ENCODE data around the gene ZNF568. TPM values are rescaled to one million over a fixed set of nuclear protein-coding genes. Genes with fewer than 3 reads are reported as not detected.

ZNF568 gene
- polyA plus RNA-seq, 4 donors, result 1.8 to 10.6 (median 2.8) TPM

- Histone ChIP-seq H3K27ac (ENCODE audit: low read depth in 1 of 3, low read length in 2 of 3) (no peak overlapping the region), H3K4me3 (ENCODE audit: low read depth in 1 of 3, low read length in 3 of 3) (no peak overlapping the region), H3K9me3 (ENCODE audit: control insufficient read depth in 2 of 2, insufficient read depth in 1 of 2, low read depth in 1 of 2, low read length in 1 of 2) (peaks cover 0 to 7% of the 10 kb centered on the region in 2 donors), H3K4me1 (ENCODE audit: control insufficient read depth in 3 of 3, insufficient read depth in 2 of 3, low read depth in 1 of 3, low read length in 2 of 3) (no peaks in the 10 kb centered on the region), H3K36me3 (ENCODE audit: control insufficient read depth in 3 of 3, insufficient read depth in 2 of 3, low read depth in 1 of 3, low read length in 3 of 3) (peaks cover 0 to 5% (median 3%) of the 10 kb centered on the region in 3 donors), H3K27me3 (ENCODE audit: control insufficient read depth in 3 of 3, insufficient read depth in 3 of 3, low read length in 3 of 3) (no peaks in the 10 kb centered on the region)
- DNase-seq (no peak), FAIRE-seq (no peak)
- 95 to 99% (median 97%) methylated on average over 2 of the region's 2 CpGs for WGBS, 3 donors
These were observed 15.6 kb downstream of the ZNF568 start for GRCh38 chr19:36931684-36932083.

DNA sequence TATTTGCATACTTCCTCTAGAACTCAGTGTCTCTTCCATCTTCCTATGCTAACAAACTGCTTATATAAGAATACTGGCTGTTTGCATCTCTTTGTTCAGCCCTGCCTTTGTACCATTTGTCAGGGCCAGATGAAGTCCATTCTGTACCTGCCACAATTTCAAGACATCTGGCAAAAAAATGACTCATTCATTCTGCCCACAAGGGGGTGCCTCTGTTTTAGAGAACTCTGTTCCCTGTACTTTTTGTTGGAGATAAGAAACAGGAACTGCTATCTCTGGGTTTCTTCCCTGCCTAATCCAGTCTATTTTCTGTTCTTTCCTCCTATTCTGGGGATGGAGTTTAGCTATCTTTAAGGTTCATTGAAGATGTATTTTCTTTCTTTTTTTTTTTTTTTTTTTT lies 23.0 kb downstream of the ZNF568 start:
- Histone ChIP-seq H3K4me3 (ENCODE audit: low read depth in 1 of 3, low read length in 3 of 3) (no peak overlapping the region), H3K27me3 (ENCODE audit: control insufficient read depth in 3 of 3, insufficient read depth in 3 of 3, low read length in 3 of 3) (no peaks in the 10 kb centered on the region), H3K4me1 (ENCODE audit: control insufficient read depth in 3 of 3, insufficient read depth in 2 of 3, low read depth in 1 of 3, low read length in 2 of 3) (no peaks in the 10 kb centered on the region), H3K9me3 (ENCODE audit: control insufficient read depth in 2 of 2, insufficient read depth in 1 of 2, low read depth in 1 of 2, low read length in 1 of 2) (peaks cover 0 to 6% of the 10 kb centered on the region in 2 donors), H3K27ac (ENCODE audit: low read depth in 1 of 3, low read length in 2 of 3) (no peak overlapping the region), H3K36me3 (ENCODE audit: control insufficient read depth in 3 of 3, insufficient read depth in 2 of 3, low read depth in 1 of 3, low read length in 3 of 3) (peaks cover 7 to 12% (median 7%) of the 10 kb centered on the region in 3 donors)
- FAIRE-seq (no peak), DNase-seq (no peak)

DNA sequence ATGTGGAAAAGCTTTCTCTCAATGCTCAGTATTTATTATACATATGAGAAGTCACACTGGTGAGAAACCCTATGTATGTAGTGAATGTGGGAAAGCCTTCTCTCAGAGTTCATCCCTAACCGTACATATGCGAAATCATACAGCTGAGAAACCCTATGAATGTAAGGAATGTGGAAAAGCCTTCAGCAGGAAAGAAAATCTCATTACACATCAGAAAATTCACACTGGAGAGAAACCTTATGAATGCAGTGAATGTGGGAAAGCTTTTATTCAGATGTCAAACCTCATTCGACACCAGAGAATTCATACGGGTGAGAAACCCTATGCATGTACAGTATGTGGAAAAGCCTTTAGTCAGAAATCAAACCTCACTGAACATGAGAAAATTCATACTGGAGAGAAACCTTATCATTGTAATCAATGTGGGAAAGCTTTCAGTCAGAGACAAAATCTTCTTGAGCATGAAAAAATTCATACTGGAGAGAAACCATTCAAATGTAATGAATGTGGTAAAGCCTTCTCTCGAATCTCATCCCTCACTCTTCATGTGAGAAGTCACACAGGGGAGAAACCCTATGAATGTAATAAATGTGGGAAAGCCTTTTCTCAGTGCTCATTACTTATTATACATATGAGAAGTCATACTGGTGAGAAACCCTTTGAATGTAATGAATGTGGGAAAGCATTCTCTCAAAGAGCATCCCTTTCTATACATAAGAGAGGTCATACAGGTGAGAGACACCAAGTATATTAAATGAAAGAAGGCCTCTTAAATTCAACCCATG lies 34.4 kb downstream of the ZNF568 start:
- peaks cover 0 to 18% of the 10 kb centered on the region in 2 donors for H3K9me3 ChIP-seq (ENCODE audit: control insufficient read depth in 2 of 2, insufficient read depth in 1 of 2, low read depth in 1 of 2, low read length in 1 of 2)
- no peaks in the 10 kb centered on the region for H3K27me3 ChIP-seq (ENCODE audit: control insufficient read depth in 3 of 3, insufficient read depth in 3 of 3, low read length in 3 of 3)
- no peak overlapping the region for H3K4me3 ChIP-seq (ENCODE audit: low read depth in 1 of 3, low read length in 3 of 3)
- H3K36me3 ChIP-seq (ENCODE audit: control insufficient read depth in 3 of 3, insufficient read depth in 2 of 3, low read depth in 1 of 3, low read length in 3 of 3), result peaks cover 0 to 9% (median 5%) of the 10 kb centered on the region in 3 donors
- WGBS, 3 donors, result 95 to 99% (median 96%) methylated on average over 5 of the region's 5 CpGs
- FAIRE-seq, result no peak
- H3K27ac ChIP-seq (ENCODE audit: low read depth in 1 of 3, low read length in 2 of 3), result no peak overlapping the region
- H3K4me1 ChIP-seq (ENCODE audit: control insufficient read depth in 3 of 3, insufficient read depth in 2 of 3, low read depth in 1 of 3, low read length in 2 of 3), result no peaks in the 10 kb centered on the region
- DNase-seq, result no peak

DNA sequence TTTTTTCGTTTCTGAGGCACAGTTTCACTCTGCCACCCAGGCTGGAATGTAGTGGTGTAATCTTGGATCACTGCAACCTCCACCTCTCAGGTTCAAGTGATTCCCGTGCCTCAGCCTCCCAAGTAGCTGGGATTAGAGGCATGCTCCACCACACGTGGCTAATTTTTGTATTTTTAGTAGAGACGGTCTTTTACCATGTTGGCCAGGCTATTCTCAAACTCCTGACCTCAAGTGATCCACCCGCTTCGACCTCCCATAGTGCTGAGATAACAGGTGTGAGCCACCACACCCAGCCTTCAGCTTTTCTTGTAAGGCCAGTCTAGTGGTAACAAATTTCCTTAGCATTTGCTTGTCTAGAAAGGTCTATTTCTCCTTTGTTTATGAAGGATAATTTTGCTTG lies 46.2 kb downstream of the ZNF568 start:
- H3K27ac ChIP-seq (ENCODE audit: low read depth in 1 of 3, low read length in 2 of 3), result no peak overlapping the region

GRCh38 chr19:36963280-36963679 lies 47.1 kb downstream of the ZNF568 start:
- Histone ChIP-seq H3K4me1 (ENCODE audit: control insufficient read depth in 3 of 3, insufficient read depth in 2 of 3, low read depth in 1 of 3, low read length in 2 of 3) (no peaks in the 10 kb centered on the region), H3K27ac (ENCODE audit: low read depth in 1 of 3, low read length in 2 of 3) (no peak overlapping the region), H3K36me3 (ENCODE audit: control insufficient read depth in 3 of 3, insufficient read depth in 2 of 3, low read depth in 1 of 3, low read length in 3 of 3) (no peaks in the 10 kb centered on the region), H3K4me3 (ENCODE audit: low read depth in 1 of 3, low read length in 3 of 3) (no peak overlapping the region), H3K27me3 (ENCODE audit: control insufficient read depth in 3 of 3, insufficient read depth in 3 of 3, low read length in 3 of 3) (no peaks in the 10 kb centered on the region), H3K9me3 (ENCODE audit: control insufficient read depth in 2 of 2, insufficient read depth in 1 of 2, low read depth in 1 of 2, low read length in 1 of 2) (peaks cover 0 to 11% of the 10 kb centered on the region in 2 donors)
- FAIRE-seq (no peak), DNase-seq (no peak)
- WGBS, 3 donors, result 54 to 80% (median 74%) methylated on average over 2 of the region's 2 CpGs

More for the DNA sequence above, 46.2 kb downstream of the ZNF568 start:
- Histone ChIP-seq H3K4me3 (ENCODE audit: low read depth in 1 of 3, low read length in 3 of 3) (no peak overlapping the region), H3K4me1 (ENCODE audit: control insufficient read depth in 3 of 3, insufficient read depth in 2 of 3, low read depth in 1 of 3, low read length in 2 of 3) (no peaks in the 10 kb centered on the region), H3K27me3 (ENCODE audit: control insufficient read depth in 3 of 3, insufficient read depth in 3 of 3, low read length in 3 of 3) (no peaks in the 10 kb centered on the region), H3K9me3 (ENCODE audit: control insufficient read depth in 2 of 2, insufficient read depth in 1 of 2, low read depth in 1 of 2, low read length in 1 of 2) (peaks cover 0 to 11% of the 10 kb centered on the region in 2 donors), H3K36me3 (ENCODE audit: control insufficient read depth in 3 of 3, insufficient read depth in 2 of 3, low read depth in 1 of 3, low read length in 3 of 3) (no peaks in the 10 kb centered on the region)
- FAIRE-seq (no peak), DNase-seq (no peak)
- whole genome bisulfite sequencing, 3 donors, result 84 to 90% (median 85%) methylated on average over 6 of the region's 6 CpGs

- no peak for FAIRE-seq
- Histone ChIP-seq H3K4me3 (ENCODE audit: low read depth in 1 of 3, low read length in 3 of 3) (peak overlapping the region; percentile 51 to 73 (median 58)), H3K36me3 (ENCODE audit: control insufficient read depth in 3 of 3, insufficient read depth in 2 of 3, low read depth in 1 of 3, low read length in 3 of 3) (peaks cover 0 to 2% (median 0%) of the 10 kb centered on the region in 3 donors), H3K4me1 (ENCODE audit: control insufficient read depth in 3 of 3, insufficient read depth in 2 of 3, low read depth in 1 of 3, low read length in 2 of 3) (peaks cover 0 to 3% (median 3%) of the 10 kb centered on the region in 3 donors), H3K9me3 (ENCODE audit: control insufficient read depth in 2 of 2, insufficient read depth in 1 of 2, low read depth in 1 of 2, low read length in 1 of 2) (peaks cover 0 to 3% of the 10 kb centered on the region in 2 donors), H3K27ac (ENCODE audit: low read depth in 1 of 3, low read length in 2 of 3) (peak overlapping the region; percentile 27 to 83 (median 83)), H3K27me3 (ENCODE audit: control insufficient read depth in 3 of 3, insufficient read depth in 3 of 3, low read length in 3 of 3) (no peaks in the 10 kb centered on the region)
- no peak for DNase-seq
- 29 to 57% (median 41%) methylated on average over 25 of the region's 25 CpGs for WGBS, 3 donors
These were observed 56.4 kb downstream of the ZNF568 start for GRCh38 chr19:36972571-36972970.

DNA sequence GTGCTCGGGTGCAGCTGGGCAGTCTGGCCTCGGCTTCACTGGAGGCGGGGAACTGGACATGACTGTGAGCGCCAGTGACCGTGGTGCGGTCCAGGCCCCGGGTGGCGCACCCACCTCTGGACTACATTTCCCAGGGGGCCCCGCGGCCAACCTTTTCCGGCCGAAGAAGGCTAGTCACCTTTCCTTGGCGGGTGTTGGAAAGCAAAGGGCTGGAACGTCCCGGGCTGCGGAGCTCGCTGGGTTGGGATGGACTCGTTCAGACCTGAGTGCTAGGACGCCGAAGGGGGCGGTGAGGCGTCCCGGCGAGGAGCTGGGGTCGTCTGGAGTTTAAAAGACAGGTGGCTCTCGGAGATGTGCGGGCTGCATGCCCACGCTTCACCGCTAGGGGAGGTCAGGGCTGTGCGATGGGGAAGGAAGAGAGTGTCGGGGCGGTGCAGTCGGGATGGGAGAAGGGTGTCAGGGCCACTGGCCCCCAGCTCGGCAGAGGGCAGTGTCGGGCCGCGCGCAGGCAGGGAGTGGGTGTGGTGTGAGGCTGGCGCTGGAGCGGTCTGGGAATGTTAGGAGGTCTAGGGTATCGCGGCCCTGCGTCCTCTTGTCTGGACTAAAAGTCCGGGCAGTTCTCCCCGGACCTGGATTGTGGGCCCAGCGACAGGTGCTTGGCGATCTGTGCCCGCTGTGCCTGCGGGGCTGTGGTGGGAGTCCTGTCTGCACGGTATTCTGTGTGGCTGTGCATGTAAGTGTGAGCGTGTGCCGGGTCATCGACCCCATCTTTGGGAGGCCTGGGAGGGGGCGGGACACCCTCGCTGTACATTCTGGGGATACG lies 57.1 kb downstream of the ZNF568 start:
- no peaks in the 10 kb centered on the region for H3K27me3 ChIP-seq (ENCODE audit: control insufficient read depth in 3 of 3, insufficient read depth in 3 of 3, low read length in 3 of 3)
- peak; percentile 74 to 96 for DNase-seq
- no peak for FAIRE-seq
- peaks cover 0 to 3% (median 3%) of the 10 kb centered on the region in 3 donors for H3K4me1 ChIP-seq (ENCODE audit: control insufficient read depth in 3 of 3, insufficient read depth in 2 of 3, low read depth in 1 of 3, low read length in 2 of 3)
- peaks cover 0 to 3% of the 10 kb centered on the region in 2 donors for H3K9me3 ChIP-seq (ENCODE audit: control insufficient read depth in 2 of 2, insufficient read depth in 1 of 2, low read depth in 1 of 2, low read length in 1 of 2)
- peaks cover 0 to 4% (median 1%) of the 10 kb centered on the region in 3 donors for H3K36me3 ChIP-seq (ENCODE audit: control insufficient read depth in 3 of 3, insufficient read depth in 2 of 3, low read depth in 1 of 3, low read length in 3 of 3)
- H3K4me3 ChIP-seq (ENCODE audit: low read depth in 1 of 3, low read length in 3 of 3), result peak overlapping the region; percentile 51 to 73 (median 58)
- WGBS, 3 donors, result 1 to 5% (median 3%) methylated on average over 50 to 56 of the region's 56 CpGs
- H3K27ac ChIP-seq (ENCODE audit: low read depth in 1 of 3, low read length in 2 of 3), result peak overlapping the region; percentile 27 to 83 (median 83)

- DNase-seq (no peak), FAIRE-seq (no peak)
- peak overlapping the region in 2 of 3 donors; percentile 83 for H3K27ac ChIP-seq (ENCODE audit: low read depth in 1 of 3, low read length in 2 of 3)
- H3K27me3 ChIP-seq (ENCODE audit: control insufficient read depth in 3 of 3, insufficient read depth in 3 of 3, low read length in 3 of 3), result no peaks in the 10 kb centered on the region
- H3K9me3 ChIP-seq (ENCODE audit: control insufficient read depth in 2 of 2, insufficient read depth in 1 of 2, low read depth in 1 of 2, low read length in 1 of 2), result peaks cover 0 to 3% of the 10 kb centered on the region in 2 donors
- WGBS, 3 donors, result 42 to 59% (median 43%) methylated on average over 6 of the region's 6 CpGs
- H3K36me3 ChIP-seq (ENCODE audit: control insufficient read depth in 3 of 3, insufficient read depth in 2 of 3, low read depth in 1 of 3, low read length in 3 of 3), result peaks cover 0 to 4% (median 2%) of the 10 kb centered on the region in 3 donors
- peaks cover 0 to 3% (median 3%) of the 10 kb centered on the region in 3 donors for H3K4me1 ChIP-seq (ENCODE audit: control insufficient read depth in 3 of 3, insufficient read depth in 2 of 3, low read depth in 1 of 3, low read length in 2 of 3)
- H3K4me3 ChIP-seq (ENCODE audit: low read depth in 1 of 3, low read length in 3 of 3), result peak overlapping the region; percentile 51 to 73 (median 58)
These were observed 57.7 kb downstream of the ZNF568 start for GRCh38 chr19:36973844-36974195.
